GM12801 (cell line): ENCODE results near the gene POTEF.
"Not testable (repeated sequence)": the region's sequence is repeated elsewhere in the genome, so short reads cannot be mapped to it uniquely, and the experiment has no call there.

Experiments used
- TF ChIP-seq, protein P1 (sequence below): IDR thresholded peaks from one replicate; pipeline ENCODE4 v1.5.1; 2011; ENCODE audit warnings: control low read depth; ENCODE audit not compliant: insufficient read length; ENCODE audit errors: extremely low read depth

POTEF gene

GRCh38 chr2:130129120-130129829, at the start of gene POTEF:
POTEF (minus strand) TSS chr2:130129222; CDS start chr2:130120515, 8,707 bp downstream.
- TF ChIP-seq, protein P1, sequence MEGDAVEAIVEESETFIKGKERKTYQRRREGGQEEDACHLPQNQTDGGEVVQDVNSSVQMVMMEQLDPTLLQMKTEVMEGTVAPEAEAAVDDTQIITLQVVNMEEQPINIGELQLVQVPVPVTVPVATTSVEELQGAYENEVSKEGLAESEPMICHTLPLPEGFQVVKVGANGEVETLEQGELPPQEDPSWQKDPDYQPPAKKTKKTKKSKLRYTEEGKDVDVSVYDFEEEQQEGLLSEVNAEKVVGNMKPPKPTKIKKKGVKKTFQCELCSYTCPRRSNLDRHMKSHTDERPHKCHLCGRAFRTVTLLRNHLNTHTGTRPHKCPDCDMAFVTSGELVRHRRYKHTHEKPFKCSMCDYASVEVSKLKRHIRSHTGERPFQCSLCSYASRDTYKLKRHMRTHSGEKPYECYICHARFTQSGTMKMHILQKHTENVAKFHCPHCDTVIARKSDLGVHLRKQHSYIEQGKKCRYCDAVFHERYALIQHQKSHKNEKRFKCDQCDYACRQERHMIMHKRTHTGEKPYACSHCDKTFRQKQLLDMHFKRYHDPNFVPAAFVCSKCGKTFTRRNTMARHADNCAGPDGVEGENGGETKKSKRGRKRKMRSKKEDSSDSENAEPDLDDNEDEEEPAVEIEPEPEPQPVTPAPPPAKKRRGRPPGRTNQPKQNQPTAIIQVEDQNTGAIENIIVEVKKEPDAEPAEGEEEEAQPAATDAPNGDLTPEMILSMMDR = not testable (repeated sequence)

- TF ChIP-seq, protein P1 = no peak
These were observed 40.9 kb upstream of the POTEF start for GRCh38 chr2:130169896-130170295.

- TF ChIP-seq, protein P1 = no peak
These were observed 36.4 kb upstream of the POTEF start for GRCh38 chr2:130165293-130166016.

- TF ChIP-seq, protein P1 = no peak
These were observed 33.9 kb upstream of the POTEF start for GRCh38 chr2:130162968-130163367.

GRCh38 chr2:130160131-130160530, 31.1 kb upstream of the POTEF start:
- TF ChIP-seq, protein P1 = no peak

DNA sequence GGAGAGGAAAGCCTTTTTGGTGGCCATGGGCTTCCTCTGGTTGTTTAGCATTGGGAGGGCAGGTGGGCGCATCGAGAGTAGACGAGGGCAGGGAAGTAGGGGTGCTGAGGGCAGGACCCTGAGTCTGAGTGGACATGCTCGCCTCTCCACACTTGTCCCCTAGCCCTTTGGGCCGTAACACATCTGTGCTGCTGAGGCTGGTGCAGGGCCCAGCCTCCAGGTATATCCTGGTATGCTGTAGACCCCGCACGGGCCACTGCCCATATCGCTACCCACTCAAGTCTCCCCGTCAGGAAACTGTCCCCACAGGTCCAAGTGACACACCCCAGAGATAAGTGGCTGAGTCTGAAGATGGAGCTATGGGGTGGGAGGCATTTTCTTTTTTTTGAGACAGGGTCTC, 29.6 kb upstream of the POTEF start:
- TF ChIP-seq, protein P1 = no peak

DNA sequence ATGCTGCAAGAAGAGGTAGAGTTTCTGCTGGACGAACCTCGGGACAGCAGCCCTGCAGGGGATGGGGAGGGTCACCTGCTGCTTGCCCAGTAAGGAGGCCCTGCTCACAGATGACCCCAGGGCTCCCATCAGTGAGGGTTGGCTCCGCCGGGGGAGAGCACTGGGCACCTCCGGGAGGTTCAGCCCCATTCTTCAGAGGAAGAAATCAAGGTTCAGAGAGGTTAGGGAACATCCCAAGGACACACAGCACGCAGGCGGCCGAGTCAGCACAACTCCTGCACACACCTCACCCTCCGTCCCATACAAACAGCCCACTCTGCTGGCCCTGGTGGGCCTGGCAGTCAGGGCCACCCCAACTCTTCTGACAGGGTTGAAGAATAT, 27.6 kb upstream of the POTEF start:
- TF ChIP-seq, protein P1 = no peak
